HG03280 (cell line): ENCODE results near the gene DAZL.
"Not testable (repeated sequence)": the region's sequence is repeated elsewhere in the genome, so short reads cannot be mapped to it uniquely, and the experiment has no call there.

Experiments used
- ATAC-seq: cut with Tn5 transposase; IDR thresholded peaks from one replicate; pipeline ENCODE4 v1.9.1; 2021; ENCODE audit warnings: mild to moderate bottlenecking, moderate library complexity; ENCODE audit not compliant: unreplicated experiment

Gene DAZL

GRCh38 chr3:16604887-16605602, at the start of gene DAZL:
TSS of gene DAZL (minus strand) at chr3:16605423. CDS start at chr3:16605205, 218 bp downstream.
- no peak for ATAC-seq

- ATAC-seq, result no peak
Observed at GRCh38 chr3:16654976-16655375, 49.8 kb upstream of the DAZL start.

- no peak for ATAC-seq
Observed at GRCh38 chr3:16653712-16654111, 48.5 kb upstream of the DAZL start.

GRCh38 chr3:16647668-16648067, 42.4 kb upstream of the DAZL start:
- no peak for ATAC-seq

GRCh38 chr3:16639806-16640205, 34.6 kb upstream of the DAZL start:
- ATAC-seq, result no peak

- no peak for ATAC-seq
Observed at GRCh38 chr3:16633948-16634347, 28.7 kb upstream of the DAZL start.

- no peak for ATAC-seq
Observed at GRCh38 chr3:16632395-16632794, 27.2 kb upstream of the DAZL start.

GRCh38 chr3:16618721-16619120, 13.5 kb upstream of the DAZL start:
- ATAC-seq, result no peak

GRCh38 chr3:16617155-16617554, 11.9 kb upstream of the DAZL start:
- not testable (repeated sequence) for ATAC-seq

GRCh38 chr3:16616083-16616482, 10.9 kb upstream of the DAZL start:
- ATAC-seq, result no peak

- no peak for ATAC-seq
Observed at GRCh38 chr3:16614033-16615031, 9.1 kb upstream of the DAZL start.

- no peak for ATAC-seq
Observed at GRCh38 chr3:16609927-16610580, 4.8 kb upstream of the DAZL start.

- no peak for ATAC-seq
Observed at GRCh38 chr3:16608816-16609215, 3.6 kb upstream of the DAZL start.

- ATAC-seq, result no peak
Observed at GRCh38 chr3:16607718-16608117, 2.5 kb upstream of the DAZL start.

GRCh38 chr3:16606398-16606797, 1.2 kb upstream of the DAZL start:
- no peak for ATAC-seq

GRCh38 chr3:16605966-16606365, 743 bp upstream of the DAZL start:
- no peak for ATAC-seq

GRCh38 chr3:16604433-16604832, 790 bp downstream of the DAZL start:
- ATAC-seq, result no peak

GRCh38 chr3:16601537-16602005, 3.7 kb downstream of the DAZL start:
- no peak for ATAC-seq

- no peak for ATAC-seq
Observed at GRCh38 chr3:16600780-16601536, 4.3 kb downstream of the DAZL start.

GRCh38 chr3:16599694-16600093, 5.5 kb downstream of the DAZL start:
- ATAC-seq, result no peak
